H1 (cell line): Measurements from ENCODE around the gene RIF1. TPM values are rescaled to one million over a fixed set of nuclear protein-coding genes. Genes with fewer than 3 reads are reported as not detected.

Source experiments
- EZH2 ChIP-seq: fragments of 200-600 bp; sonication (generic); IDR thresholded peaks from 2 replicates; pipeline ENCODE4 v1.7.1; 2012; ENCODE audit warnings: low read depth, mild to moderate bottlenecking, moderate library complexity, low read length, inconsistent platforms; ENCODE audit not compliant: severe bottlenecking
- MAX ChIP-seq: IDR thresholded peaks from 2 replicates; pipeline ENCODE4 v1.6.1; 2012; ENCODE audit warnings: inconsistent platforms
- polyA plus RNA-seq, 7 experiments: library from polyadenylated mRNA; depleted of rRNA in 3 of 7; stranded (reverse) in 5 of 7; unstranded in 2 of 7; fragments of >200 nt in 5 of 7; fragments of 200-250 nt in 2 of 7; gene quantifications; 1 replicate in 5 of 7; 2 replicates in 1 of 7; 4 replicates in 1 of 7; pipeline versions ENCODE4 v1.2.1 to v1.2.3, GENCODE V29; 2011 to 2013; ENCODE audit warnings: missing spikeins in 2 of 7, mixed read lengths in 2 of 7
- total RNA-seq: library from RNA; stranded (reverse); fragmentation: NEBNext Ultra II Directional; extraction: Animal tissue kit (Norgen Biotek cat#: 25700); gene quantifications from 2 replicates; pipeline ENCODE4 v1.2.1, GENCODE V29; 2021

RIF1 gene
- total and polyA plus RNA-seq, 2 of the 8 experiments (the other 6 are each of a cell fraction or from before 2014, with no cell fraction given): 9.5 to 104 TPM

GRCh38 chr2:151484100-151484499 lies 74.4 kb downstream of the RIF1 start (continued):
- TF ChIP-seq EZH2: no peak
- TF ChIP-seq MAX: no peak
